Measurements from ENCODE around the gene MRPL44.

GRCh38 chr2:223936862-223937326 is 20.4 kb upstream of the MRPL44 start:
- no peak for TF ChIP-seq CTCF (IDR thresholded peaks at IDR 0.05; ENCODE audit: low read depth, low read length)
- no peak for TF ChIP-seq EZH2phosphoT487 (IDR thresholded peaks at IDR 0.05; ENCODE audit: low read depth)

All from OCI-LY3 (cell line).